Measurements from ENCODE around the gene RBFOX2.

- no peak for TF ChIP-seq EZH2 (IDR thresholded peaks at IDR 0.05; ENCODE audit: low read depth, unreplicated experiment)
- no peak for TF ChIP-seq CTCF (conservative IDR thresholded peaks at IDR 0.05; ENCODE audit: low read depth in 2 of 2)
- no peak for TF ChIP-seq POLR2AphosphoS5 (IDR thresholded peaks at IDR 0.05; ENCODE audit: low read depth)
- TF ChIP-seq CREB1 (CRISPR knock-in tag; IDR thresholded peaks at IDR 0.05; ENCODE audit: low read depth): no peak
- TF ChIP-seq REST (IDR thresholded peaks at IDR 0.05; ENCODE audit: unreplicated experiment): no peak
- TF ChIP-seq ZNF114 (CRISPR knock-in tag; IDR thresholded peaks at IDR 0.05): no peak
- TF ChIP-seq EZH2phosphoT487 (IDR thresholded peaks at IDR 0.05; ENCODE audit: unreplicated experiment): no peak
Observed at GRCh38 chr22:35733791-35734516, 294.7 kb downstream of the RBFOX2 start.

Measured in GM23338 (cell line).